ENCODE measurements around the gene TNRC6A.

Gene TNRC6A

DNA sequence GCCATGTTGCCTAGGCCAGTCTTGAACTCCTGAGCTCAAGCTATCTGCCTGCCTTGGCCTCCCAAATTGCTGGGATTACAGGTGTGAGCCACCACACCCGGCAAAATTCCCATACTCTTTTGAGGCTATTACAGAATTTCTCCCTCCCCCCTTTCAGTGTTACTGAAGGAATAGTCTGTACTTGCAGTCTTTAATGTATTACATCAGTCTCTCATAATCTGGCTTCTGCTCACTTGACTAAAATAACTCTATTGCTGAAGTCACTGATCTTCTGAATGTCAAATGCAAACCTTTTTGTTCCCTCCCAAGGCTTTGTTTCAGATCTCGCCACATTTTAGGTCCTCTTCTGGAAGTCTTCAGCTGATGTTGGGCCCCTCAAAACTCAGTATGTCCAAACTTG is 51.8 kb downstream of the TNRC6A start:
- TF ChIP-seq YY1 (IDR thresholded peaks at IDR 0.05; ENCODE audit: insufficient read depth, insufficient read length) (no peak), SUZ12 (IDR thresholded peaks at IDR 0.05; ENCODE audit: extremely low read depth, insufficient read depth, insufficient read length) (no peak), ZNF274 (IDR thresholded peaks at IDR 0.05; ENCODE audit: low read depth, low read length) (no peak)
- no peak overlapping the region for H3K9ac ChIP-seq (ENCODE audit: insufficient read length, low read depth)
- no peaks in the 10 kb centered on the region for H3K4me1 ChIP-seq (ENCODE audit: insufficient read depth, insufficient read length)
- no peak for DNase-seq (ENCODE audit: low read depth, low spot score)
- no peaks in the 10 kb centered on the region for H3K9me3 ChIP-seq (ENCODE audit: insufficient read depth, low read length)
- no peak overlapping the region for H3K4me3 ChIP-seq (ENCODE audit: insufficient read length, low read depth)
- no peaks in the 10 kb centered on the region for H3K27me3 ChIP-seq (ENCODE audit: insufficient read depth, insufficient read length)
- H3K36me3 ChIP-seq (ENCODE audit: insufficient read depth, insufficient read length, low read length), result peaks cover 79% of the 10 kb centered on the region

DNA sequence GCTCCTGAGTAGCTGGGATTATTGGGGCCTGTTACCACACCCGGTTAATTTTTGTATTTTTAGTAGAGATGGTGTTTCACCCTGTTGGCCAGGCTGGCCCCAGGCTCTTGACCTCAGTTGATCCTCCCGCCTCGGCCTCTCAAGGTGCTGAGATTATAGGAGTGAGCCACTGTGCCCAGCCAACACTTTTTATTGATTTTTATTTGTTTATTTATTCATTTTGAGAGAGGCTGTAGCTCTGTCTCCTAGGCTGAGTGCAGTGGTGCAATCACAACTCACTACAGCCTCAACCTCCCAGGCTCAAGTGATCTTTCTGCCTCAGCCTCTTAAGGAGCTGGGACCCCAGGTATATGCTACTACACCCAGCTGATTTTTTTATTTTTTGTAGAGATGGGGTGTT is 54.7 kb downstream of the TNRC6A start:
- no peak for DNase-seq (ENCODE audit: low read depth, low spot score)

DNA sequence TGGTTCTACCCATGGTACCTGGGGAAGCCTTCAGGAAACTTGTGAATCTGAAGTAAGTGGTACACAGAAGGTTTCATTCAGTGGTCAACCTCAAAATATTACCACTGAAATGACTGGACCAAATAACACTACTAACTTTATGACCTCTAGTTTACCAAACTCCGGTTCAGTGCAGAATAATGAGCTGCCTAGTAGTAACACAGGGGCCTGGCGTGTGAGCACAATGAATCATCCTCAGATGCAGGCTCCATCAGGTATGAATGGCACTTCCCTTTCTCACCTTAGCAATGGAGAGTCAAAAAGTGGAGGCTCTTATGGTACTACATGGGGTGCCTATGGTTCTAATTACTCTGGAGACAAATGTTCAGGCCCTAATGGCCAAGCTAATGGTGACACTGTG is 60.4 kb downstream of the TNRC6A start:
- no peak for DNase-seq (ENCODE audit: low read depth, low spot score)
- Histone ChIP-seq H3K9me3 (ENCODE audit: insufficient read depth, low read length) (no peaks in the 10 kb centered on the region), H3K9ac (ENCODE audit: insufficient read length, low read depth) (no peak overlapping the region), H3K36me3 (ENCODE audit: insufficient read depth, insufficient read length, low read length) (peaks cover 81% of the 10 kb centered on the region), H3K4me3 (ENCODE audit: insufficient read length, low read depth) (no peak overlapping the region), H3K4me1 (ENCODE audit: insufficient read depth, insufficient read length) (no peaks in the 10 kb centered on the region), H3K27me3 (ENCODE audit: insufficient read depth, insufficient read length) (no peaks in the 10 kb centered on the region)
- TF ChIP-seq SUZ12 (IDR thresholded peaks at IDR 0.05; ENCODE audit: extremely low read depth, insufficient read depth, insufficient read length) (no peak), ZNF274 (IDR thresholded peaks at IDR 0.05; ENCODE audit: low read depth, low read length) (no peak), YY1 (IDR thresholded peaks at IDR 0.05; ENCODE audit: insufficient read depth, insufficient read length) (no peak)

More for the DNA sequence above, 54.7 kb downstream of the TNRC6A start:
- Histone ChIP-seq H3K4me1 (ENCODE audit: insufficient read depth, insufficient read length) (no peaks in the 10 kb centered on the region), H3K9me3 (ENCODE audit: insufficient read depth, low read length) (no peaks in the 10 kb centered on the region), H3K27me3 (ENCODE audit: insufficient read depth, insufficient read length) (no peaks in the 10 kb centered on the region), H3K9ac (ENCODE audit: insufficient read length, low read depth) (no peak overlapping the region), H3K4me3 (ENCODE audit: insufficient read length, low read depth) (no peak overlapping the region), H3K36me3 (ENCODE audit: insufficient read depth, insufficient read length, low read length) (peaks cover 74% of the 10 kb centered on the region)
- TF ChIP-seq ZNF274 (IDR thresholded peaks at IDR 0.05; ENCODE audit: low read depth, low read length) (no peak), SUZ12 (IDR thresholded peaks at IDR 0.05; ENCODE audit: extremely low read depth, insufficient read depth, insufficient read length) (no peak), YY1 (IDR thresholded peaks at IDR 0.05; ENCODE audit: insufficient read depth, insufficient read length) (no peak)

DNA sequence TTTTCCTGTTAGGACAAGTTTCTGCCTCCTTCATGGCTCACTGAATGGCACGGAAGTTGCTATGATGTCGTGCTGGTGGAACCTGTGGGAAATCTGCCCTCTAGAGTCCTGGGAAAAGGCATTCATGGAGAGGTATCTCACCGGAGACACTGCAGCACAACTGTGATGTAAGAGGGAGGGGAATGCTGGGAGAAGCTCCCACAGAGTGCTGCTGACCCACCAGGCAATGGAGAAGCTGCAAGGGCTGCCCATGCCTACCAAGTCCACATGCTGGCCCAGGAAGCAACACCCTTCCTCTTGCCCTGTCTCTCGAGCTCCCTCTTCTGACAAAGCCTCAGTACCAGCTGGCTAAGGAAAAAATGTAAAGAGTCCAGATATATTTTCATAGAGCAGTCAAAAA is 71.1 kb downstream of the TNRC6A start:
- TF ChIP-seq ZNF274 (IDR thresholded peaks at IDR 0.05; ENCODE audit: low read depth, low read length), result no peak
- no peak for TF ChIP-seq SUZ12 (IDR thresholded peaks at IDR 0.05; ENCODE audit: extremely low read depth, insufficient read depth, insufficient read length)
- TF ChIP-seq YY1 (IDR thresholded peaks at IDR 0.05; ENCODE audit: insufficient read depth, insufficient read length), result no peak
- no peak overlapping the region for H3K9ac ChIP-seq (ENCODE audit: insufficient read length, low read depth)
- DNase-seq (ENCODE audit: low read depth, low spot score), result no peak
- H3K4me3 ChIP-seq (ENCODE audit: insufficient read length, low read depth), result no peak overlapping the region
- H3K27me3 ChIP-seq (ENCODE audit: insufficient read depth, insufficient read length), result no peaks in the 10 kb centered on the region
- H3K4me1 ChIP-seq (ENCODE audit: insufficient read depth, insufficient read length), result peaks cover 3% of the 10 kb centered on the region
- no peaks in the 10 kb centered on the region for H3K9me3 ChIP-seq (ENCODE audit: insufficient read depth, low read length)
- H3K36me3 ChIP-seq (ENCODE audit: insufficient read depth, insufficient read length, low read length), result peaks cover 95% of the 10 kb centered on the region

DNA sequence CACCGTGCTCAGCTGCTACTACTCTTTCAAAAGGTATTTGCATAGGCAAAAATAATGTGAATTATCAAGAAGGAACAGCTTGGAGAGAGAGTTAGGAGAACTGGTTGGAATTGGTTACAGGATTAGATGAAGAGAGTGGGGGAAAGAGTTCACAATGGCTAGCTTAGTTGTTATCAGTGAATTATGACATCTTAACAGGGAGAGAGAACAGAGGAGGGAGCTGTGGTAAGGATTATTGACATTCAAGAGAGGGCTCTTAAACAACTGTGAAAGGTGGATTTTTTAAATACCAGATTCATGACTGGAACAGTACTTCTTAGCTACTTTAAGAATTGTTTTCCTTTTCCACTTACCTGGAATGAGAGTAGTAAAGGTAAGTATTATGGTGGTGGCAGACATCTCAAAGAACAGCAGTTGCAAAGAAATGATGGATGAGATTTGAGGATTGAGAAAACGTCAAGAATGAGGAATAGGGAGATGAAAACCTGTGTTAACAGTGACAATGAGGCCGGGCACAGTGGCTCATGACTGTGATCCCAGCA is 72.4 kb downstream of the TNRC6A start:
- H3K4me1 ChIP-seq (ENCODE audit: insufficient read depth, insufficient read length), result peaks cover 3% of the 10 kb centered on the region
- TF ChIP-seq YY1 (IDR thresholded peaks at IDR 0.05; ENCODE audit: insufficient read depth, insufficient read length) (no peak), ZNF274 (IDR thresholded peaks at IDR 0.05; ENCODE audit: low read depth, low read length) (no peak), SUZ12 (IDR thresholded peaks at IDR 0.05; ENCODE audit: extremely low read depth, insufficient read depth, insufficient read length) (no peak)
- H3K36me3 ChIP-seq (ENCODE audit: insufficient read depth, insufficient read length, low read length), result peaks cover 95% of the 10 kb centered on the region
- H3K9ac ChIP-seq (ENCODE audit: insufficient read length, low read depth), result no peak overlapping the region
- H3K27me3 ChIP-seq (ENCODE audit: insufficient read depth, insufficient read length), result no peaks in the 10 kb centered on the region
- no peaks in the 10 kb centered on the region for H3K9me3 ChIP-seq (ENCODE audit: insufficient read depth, low read length)
- no peak overlapping the region for H3K4me3 ChIP-seq (ENCODE audit: insufficient read length, low read depth)
- DNase-seq (ENCODE audit: low read depth, low spot score), result no peak

DNA sequence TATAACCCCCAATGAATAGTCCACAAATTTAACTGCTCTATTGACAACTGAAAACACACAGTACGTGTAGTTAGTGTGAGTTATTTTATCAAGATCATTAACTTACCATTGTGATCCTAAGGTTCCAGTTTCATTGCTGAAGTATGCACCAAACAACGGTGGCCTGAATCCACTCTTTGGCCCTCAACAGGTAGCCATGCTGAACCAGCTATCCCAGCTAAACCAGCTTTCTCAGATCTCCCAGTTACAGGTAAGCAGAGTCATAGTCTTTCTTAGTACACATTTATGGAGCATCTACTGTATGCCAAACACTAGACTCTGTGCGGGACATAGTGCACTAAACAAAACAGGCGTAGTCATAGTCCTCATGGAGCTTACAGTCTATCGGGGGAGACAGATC is 76.0 kb downstream of the TNRC6A start:
- H3K9me3 ChIP-seq (ENCODE audit: insufficient read depth, low read length), result no peaks in the 10 kb centered on the region
- peaks cover 94% of the 10 kb centered on the region for H3K36me3 ChIP-seq (ENCODE audit: insufficient read depth, insufficient read length, low read length)
- TF ChIP-seq YY1 (IDR thresholded peaks at IDR 0.05; ENCODE audit: insufficient read depth, insufficient read length), result no peak
- no peak for TF ChIP-seq SUZ12 (IDR thresholded peaks at IDR 0.05; ENCODE audit: extremely low read depth, insufficient read depth, insufficient read length)
- TF ChIP-seq ZNF274 (IDR thresholded peaks at IDR 0.05; ENCODE audit: low read depth, low read length), result no peak
- no peak overlapping the region for H3K4me3 ChIP-seq (ENCODE audit: insufficient read length, low read depth)
- no peak for DNase-seq (ENCODE audit: low read depth, low spot score)
- peaks cover 2% of the 10 kb centered on the region for H3K4me1 ChIP-seq (ENCODE audit: insufficient read depth, insufficient read length)
- H3K9ac ChIP-seq (ENCODE audit: insufficient read length, low read depth), result no peak overlapping the region
- no peaks in the 10 kb centered on the region for H3K27me3 ChIP-seq (ENCODE audit: insufficient read depth, insufficient read length)

DNA sequence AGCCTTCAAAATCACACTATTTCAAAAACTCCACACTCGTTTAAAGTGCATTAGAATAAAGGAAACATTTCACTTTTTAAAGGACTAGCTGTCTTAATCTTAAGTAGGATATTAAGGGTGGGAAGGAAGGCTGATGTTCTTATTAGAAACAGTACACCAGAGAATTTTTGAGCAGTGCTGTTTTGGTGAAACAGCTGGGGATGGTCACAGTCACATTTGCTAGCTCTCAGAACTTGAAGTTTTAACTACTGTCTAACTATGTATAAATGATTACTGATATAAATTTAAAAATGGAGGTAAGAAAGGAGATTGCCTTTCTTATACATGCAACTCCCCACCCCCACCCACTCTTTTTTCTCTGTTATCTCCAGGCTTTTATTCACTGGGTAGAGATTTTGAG is 77.8 kb downstream of the TNRC6A start:
- peaks cover 95% of the 10 kb centered on the region for H3K36me3 ChIP-seq (ENCODE audit: insufficient read depth, insufficient read length, low read length)
- no peak for TF ChIP-seq SUZ12 (IDR thresholded peaks at IDR 0.05; ENCODE audit: extremely low read depth, insufficient read depth, insufficient read length)

More for the DNA sequence above, 77.8 kb downstream of the TNRC6A start:
- Histone ChIP-seq H3K9me3 (ENCODE audit: insufficient read depth, low read length) (no peaks in the 10 kb centered on the region), H3K4me1 (ENCODE audit: insufficient read depth, insufficient read length) (no peaks in the 10 kb centered on the region), H3K9ac (ENCODE audit: insufficient read length, low read depth) (no peak overlapping the region), H3K4me3 (ENCODE audit: insufficient read length, low read depth) (no peak overlapping the region), H3K27me3 (ENCODE audit: insufficient read depth, insufficient read length) (no peaks in the 10 kb centered on the region)
- DNase-seq (ENCODE audit: low read depth, low spot score), result no peak

Data from NT2/D1 (cell line).